ENCODE data around the gene ISCA2.

DNA sequence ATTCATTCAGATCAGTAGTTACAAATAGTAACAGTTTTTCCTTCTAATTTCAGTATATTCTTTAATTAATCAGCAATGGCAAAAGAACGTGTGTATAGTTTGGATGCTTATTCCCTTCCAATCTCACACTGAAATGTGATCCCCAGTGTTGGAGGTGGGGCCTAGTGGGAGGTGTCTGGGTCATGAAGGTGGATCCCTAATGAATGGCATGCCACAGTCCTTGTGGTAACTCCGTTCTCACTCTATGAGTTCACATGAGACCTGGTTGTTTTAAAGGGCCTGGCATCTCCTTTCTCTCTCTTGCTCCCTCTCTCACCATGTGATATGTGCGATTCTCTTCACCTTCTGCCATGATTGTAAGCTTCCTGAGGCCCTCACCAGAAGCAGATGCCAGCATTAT, 48.7 kb upstream of the ISCA2 start:
- TF ChIP-seq CTCF (IDR thresholded peaks at IDR 0.05): no peak
- no peak for TF ChIP-seq POLR2A (IDR thresholded peaks at IDR 0.05)
- TF ChIP-seq POLR2AphosphoS5 (IDR thresholded peaks at IDR 0.05): no peak
- no peak for TF ChIP-seq EP300 (IDR thresholded peaks at IDR 0.05)
